HG03139 (cell line): ENCODE data around the gene C12orf57.

Source experiments
- ATAC-seq: cut with Tn5 transposase; IDR thresholded peaks from one replicate; pipeline ENCODE4 v1.9.1; 2021; ENCODE audit not compliant: unreplicated experiment

C12orf57 gene

DNA sequence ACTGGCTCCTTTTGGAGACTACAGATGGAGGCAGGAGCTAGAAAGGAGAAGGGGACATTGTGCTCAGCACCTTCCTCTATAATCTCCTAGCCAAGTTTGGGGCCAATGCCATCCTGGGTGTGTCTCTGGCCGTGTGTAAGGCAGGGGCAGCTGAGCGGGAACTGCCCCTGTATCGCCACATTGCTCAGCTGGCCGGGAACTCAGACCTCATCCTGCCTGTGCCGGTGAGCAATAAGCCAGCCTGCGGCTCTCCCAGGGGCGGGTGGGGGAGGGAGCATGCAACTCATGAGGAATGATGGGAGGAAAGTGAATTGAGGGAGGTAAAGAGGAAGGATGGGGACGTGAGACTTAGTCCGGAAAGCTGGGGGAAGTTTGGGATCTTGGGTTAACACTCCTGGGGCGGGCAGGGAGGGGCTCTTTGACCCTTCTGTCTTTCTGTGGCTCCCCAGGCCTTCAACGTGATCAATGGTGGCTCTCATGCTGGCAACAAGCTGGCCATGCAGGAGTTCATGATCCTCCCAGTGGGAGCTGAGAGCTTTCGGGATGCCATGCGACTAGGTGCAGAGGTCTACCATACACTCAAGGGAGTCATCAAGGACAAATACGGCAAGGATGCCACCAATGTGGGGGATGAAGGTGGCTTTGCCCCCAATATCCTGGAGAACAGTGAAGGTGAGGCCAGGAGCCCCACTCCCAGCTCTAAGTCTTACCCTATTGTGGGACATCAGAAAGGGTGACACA, 26.2 kb upstream of the C12orf57 start:
- no peak for ATAC-seq

DNA sequence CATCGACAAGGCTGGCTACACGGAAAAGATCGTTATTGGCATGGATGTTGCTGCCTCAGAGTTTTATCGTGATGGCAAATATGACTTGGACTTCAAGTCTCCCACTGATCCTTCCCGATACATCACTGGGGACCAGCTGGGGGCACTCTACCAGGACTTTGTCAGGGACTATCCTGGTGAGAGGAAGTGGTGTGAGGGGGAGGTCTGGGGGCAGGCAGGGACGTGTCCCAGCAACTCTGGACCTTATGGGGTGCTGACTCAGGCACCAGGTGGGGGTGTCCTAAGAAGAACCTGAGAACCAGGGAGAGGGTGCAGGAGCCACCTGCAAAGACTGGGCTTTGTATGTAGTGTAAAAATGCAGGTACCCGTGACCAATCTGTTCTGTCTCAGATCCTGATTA, 24.2 kb upstream of the C12orf57 start:
- ATAC-seq = no peak

DNA sequence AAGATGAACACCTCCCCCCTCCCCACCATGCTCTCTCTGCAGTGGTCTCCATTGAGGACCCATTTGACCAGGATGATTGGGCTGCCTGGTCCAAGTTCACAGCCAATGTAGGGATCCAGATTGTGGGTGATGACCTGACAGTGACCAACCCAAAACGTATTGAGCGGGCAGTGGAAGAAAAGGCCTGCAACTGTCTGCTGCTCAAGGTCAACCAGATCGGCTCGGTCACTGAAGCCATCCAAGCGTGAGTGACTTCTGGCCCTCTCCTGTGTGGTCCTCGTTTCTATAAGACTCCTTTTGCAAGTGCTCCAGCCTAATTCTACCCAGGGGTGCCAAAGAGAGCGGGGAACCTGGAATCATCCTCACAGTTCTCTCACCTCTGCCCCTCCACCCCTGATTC, 22.3 kb upstream of the C12orf57 start:
- no peak for ATAC-seq

DNA sequence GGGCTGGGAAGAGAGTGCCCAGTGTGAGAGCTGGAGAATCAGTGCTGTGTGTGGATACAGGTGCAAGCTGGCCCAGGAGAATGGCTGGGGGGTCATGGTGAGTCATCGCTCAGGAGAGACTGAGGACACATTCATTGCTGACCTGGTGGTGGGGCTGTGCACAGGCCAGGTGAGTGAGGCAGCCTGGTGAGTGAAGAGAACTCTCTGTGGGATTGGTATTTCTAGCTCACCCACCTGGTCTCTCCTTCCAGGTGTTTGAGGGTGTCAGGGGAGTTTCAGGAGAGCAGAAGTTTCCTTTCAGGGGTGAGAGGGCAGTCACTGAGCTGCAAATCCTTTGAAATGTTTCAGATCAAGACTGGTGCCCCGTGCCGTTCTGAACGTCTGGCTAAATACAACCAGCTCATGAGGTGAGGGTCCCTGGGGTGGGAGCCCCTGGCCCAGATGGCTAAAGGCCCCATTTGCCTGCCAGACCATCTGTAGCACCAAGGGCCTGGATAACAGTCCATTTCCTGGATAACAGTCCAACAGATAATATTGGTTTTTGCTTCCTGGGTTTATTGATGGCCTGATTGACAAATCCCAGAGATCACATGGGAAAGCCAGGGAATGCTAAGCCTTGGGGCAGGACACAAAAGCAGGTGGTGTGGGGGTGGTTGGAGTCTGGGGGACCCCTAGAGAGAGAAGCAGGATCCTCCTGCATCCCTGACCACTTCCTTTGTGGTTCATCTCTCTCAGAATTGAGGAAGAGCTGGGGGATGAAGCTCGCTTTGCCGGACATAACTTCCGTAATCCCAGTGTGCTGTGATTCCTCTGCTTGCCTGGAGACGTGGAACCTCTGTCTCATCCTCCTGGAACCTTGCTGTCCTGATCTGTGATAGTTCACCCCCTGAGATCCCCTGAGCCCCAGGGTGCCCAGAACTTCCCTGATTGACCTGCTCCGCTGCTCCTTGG, 21.6 kb upstream of the C12orf57 start:
- ATAC-seq = no peak

DNA sequence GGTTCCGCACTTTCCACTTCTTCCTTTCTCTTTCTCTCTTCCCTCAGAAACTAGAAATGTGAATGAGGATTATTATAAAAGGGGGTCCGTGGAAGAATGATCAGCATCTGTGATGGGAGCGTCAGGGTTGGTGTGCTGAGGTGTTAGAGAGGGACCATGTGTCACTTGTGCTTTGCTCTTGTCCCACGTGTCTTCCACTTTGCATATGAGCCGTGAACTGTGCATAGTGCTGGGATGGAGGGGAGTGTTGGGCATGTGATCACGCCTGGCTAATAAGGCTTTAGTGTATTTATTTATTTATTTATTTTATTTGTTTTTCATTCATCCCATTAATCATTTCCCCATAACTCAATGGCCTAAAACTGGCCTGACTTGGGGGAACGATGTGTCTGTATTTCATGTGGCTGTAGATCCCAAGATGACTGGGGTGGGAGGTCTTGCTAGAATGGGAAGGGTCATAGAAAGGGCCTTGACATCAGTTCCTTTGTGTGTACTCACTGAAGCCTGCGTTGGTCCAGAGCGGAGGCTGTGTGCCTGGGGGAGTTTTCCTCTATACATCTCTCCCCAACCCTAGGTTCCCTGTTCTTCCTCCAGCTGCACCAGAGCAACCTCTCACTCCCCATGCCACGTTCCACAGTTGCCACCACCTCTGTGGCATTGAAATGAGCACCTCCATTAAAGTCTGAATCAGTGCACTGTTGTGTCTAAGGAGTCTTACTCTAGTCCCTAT, 20.7 kb upstream of the C12orf57 start:
- ATAC-seq = no peak

DNA sequence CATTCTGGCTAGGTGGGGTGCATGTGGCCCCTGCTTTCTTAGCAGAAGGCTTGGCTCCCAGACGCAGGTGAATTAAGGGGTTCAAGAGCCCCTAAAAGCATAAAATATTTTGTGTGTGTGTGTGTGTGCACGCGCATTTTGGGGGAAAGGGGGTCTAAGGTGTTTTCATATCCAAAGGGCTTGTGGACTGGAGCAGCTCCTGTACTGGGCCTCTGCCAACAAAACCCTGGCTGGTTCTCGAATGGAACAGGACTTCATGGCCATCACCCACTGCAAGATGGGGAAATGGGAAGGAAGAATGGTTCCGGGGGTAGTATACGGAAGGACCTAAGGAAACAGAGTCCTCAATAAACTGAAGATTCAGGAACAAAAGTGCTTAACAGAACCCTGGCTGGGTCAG, 20.0 kb upstream of the C12orf57 start:
- ATAC-seq = no peak

DNA sequence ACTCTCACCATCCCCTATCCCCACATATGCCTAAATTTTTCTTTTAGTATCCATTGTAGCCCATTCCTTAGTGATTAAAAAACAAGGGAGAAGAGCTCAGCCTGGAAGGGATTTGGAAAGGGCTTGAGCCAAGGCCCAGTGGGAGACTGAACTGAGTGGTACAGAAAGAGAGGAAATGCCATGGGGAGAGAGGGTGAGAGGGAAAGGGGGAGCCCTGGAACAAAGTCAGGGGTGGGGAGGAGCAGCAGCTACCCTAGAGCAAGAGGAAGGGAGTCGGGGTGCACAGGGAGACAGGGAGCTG, 18.6 kb upstream of the C12orf57 start:
- ATAC-seq = no peak

DNA sequence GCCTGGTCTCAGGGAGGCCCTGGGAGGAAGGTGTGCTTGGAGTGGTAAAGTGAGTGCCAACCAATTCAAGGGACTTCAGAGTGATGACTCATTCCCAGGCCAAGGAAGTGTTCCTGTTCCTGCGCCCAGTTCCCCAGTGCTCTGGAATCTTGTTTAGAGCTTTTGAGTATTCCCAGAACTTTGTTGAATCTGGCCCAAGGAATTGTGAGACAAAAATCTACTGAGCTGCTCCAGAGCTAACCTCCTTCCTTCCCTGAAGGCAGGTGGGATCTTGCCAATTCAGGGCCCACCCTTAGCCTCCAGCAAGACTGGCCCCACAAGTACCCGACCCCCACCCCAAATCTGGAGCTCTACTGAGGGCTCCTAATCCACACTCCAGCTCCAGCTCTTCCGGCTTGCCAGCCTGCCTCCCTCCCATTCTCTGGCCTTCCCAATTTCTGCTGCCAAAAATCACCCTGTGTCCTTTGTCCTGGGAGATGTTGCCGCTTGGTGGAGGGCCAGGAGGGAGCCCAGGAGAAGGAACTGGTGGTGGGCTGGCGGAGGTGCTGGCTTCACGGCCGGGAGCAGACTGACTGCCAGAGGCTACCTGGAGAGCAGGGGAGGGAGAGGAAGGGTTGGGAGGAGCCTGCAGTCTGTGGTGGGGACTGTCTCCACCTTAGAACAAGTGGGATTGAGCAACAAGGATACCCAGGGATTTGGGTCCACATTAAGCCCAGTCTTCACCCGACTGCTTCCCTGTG, 18.1 kb upstream of the C12orf57 start:
- no peak for ATAC-seq

DNA sequence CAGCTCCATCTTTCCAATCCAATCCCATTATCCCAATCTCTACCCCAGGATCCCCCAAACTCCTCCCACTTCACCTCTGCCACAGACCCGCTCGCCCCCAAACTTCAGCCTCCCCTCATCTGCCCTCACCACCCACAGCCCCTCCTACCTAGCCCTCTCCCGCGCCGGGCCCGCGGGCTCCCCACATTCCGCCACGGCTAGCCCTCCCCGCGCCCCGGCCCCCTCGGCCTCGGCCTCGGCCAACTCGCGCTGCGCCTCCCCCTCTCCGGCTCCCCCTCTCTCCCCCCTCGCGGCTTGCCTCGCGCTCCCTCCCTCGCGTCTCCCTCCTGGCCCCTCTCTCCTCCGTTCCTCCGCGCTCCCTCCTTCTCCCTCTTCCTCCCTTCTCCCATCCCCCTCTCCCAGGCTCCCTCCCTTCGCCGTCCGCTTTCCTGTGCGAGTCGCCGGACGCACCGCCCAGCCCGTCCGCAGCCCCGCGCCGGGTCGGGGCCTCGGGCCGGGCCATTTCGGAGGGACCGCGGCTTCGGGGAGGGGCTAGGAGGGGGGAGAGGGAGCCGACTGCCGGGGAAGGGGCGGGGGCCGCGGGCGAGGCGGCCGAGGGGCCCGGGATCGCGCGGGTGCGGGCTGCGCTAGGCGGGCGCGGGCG, 16.3 kb upstream of the C12orf57 start, which contains the start of gene ATN1:
TSS of gene ATN1 (plus strand) at position 581 of the 643 bp plus-strand sequence. CDS start 6,043 bp downstream, outside the sequence.
- ATAC-seq = no peak

DNA sequence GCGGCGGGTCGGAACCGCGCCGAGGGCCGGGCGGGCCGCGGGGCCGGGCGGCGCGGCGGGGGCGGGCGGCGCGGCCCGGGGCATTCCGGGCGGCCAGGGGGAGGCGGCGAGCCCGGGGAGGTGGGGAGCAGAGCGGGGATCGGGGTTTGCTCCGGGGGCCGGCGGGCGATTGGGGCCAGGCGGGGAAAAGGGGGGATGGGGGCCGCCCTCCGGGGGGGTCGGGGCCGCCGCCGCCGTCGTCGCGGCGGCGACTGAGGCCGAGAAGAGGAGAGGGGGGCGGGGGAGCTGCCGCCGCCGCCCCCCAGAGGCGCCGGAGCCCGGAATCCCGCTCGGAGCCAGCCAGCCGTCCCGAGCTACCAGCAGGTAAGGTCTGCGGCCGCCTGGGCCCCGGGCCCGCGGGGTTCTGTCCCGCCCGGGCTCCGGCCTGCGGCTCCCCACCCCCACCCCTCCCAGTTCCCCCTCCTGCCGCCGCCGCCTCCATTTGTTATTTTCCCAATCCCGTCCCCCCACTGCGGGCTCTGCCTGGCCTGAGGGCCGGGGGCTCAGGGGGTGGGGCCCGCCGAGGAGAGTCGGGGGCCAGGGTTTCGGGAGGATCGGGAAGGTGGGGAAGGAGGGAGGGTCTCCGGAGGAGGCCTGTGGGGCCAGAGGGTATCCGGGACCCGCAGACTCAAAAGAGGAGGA, 15.7 kb upstream of the C12orf57 start:
- ATAC-seq = no peak

DNA sequence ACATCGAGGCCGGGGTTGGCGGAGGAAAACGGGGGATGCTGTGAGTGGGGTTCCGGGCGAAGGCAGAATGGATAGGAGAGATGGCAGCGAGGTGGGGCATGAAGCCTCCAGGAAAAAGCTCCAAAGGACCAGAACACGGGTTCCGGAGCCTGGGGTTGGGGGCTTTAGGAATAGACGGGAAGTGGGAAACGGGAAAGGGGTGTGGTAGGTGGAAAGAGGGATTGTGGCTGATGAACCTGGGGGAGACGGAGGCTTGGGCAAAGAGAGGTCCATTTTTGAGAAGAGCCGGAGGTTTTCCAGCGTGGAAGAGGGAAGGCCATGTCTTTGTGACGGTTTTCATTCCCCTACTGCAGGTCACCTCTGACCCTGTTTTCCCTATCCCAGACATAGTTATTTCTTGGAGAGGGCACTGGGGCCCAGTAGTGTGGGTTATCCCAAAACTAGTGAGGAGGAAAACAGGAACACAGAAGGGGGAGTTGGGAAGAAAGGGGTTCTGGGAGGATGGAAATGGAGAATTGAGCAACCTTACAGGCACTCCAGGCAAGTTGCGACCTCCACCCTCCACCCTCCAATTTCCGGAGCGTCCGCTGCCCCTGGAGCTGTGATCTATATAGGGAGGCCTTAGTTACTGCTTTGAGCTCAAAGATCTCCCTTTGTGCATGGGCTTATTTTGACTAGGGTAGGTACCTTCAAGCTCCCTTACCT, 15.0 kb upstream of the C12orf57 start:
- ATAC-seq = no peak

DNA sequence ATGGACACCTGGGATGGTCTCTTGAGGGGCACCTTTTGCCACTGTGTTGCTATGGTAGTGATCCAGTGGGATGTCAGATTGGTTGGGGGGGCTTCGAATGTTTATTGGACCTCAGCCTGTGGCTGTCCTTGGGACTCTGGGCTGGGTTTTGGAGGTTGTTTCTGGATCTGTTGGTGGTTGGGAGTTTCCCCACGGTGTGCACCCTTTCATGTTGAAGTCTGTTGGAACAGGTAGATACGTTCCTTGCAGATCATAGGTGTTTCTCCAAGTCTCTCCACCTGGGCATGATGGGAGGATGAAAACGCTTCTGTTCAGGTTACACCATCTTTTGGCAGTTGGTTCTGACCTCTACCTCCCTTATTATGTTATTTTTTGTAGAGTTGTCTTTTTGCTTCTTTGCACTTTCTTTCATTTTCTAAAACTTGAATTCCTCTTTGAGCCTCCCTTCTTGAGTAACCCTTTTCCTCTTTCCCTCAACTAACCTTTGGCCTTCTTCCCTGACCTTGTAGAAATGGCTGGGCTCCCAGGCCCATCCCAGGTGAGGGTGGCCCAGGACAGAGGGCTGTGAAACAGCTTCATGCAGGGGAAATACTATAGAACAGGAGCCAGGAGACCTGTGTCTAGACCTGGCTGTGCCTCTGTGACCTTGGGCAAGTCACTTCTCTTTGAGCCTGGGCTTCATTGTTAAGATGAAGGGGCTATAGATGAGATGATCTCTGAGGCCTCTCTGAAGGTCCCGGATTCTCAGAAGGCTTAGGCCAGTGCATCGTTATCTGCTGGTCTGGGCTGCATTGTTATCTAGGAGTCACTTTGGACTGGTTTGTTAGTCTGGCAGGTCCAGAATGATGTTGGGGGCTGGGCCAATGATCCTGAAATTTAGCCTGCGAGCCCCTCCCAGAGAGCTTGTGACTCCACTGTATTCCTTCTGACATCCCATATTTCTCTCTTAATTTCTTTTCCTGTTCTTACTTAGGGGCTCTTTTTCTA, 14.1 kb upstream of the C12orf57 start:
- no peak for ATAC-seq

DNA sequence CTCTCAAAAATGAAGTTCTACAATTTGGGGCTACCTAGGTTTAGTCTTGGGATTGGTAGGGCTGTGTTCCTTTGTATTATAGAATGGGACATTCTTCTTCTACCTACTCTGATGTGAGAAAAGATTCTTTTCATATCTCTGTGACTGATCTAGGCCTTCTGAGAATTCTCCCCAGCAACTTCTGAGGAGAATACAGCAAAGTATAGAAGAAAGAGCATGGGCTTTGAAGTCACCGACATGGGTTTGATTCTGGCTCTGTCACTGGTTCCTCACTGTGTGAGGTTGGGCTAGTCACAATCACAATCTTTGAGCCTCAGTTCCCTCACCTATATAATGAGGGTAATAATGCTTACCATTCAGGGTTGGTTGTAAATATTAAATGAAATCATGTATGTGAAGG, 11.1 kb upstream of the C12orf57 start:
- ATAC-seq = no peak

DNA sequence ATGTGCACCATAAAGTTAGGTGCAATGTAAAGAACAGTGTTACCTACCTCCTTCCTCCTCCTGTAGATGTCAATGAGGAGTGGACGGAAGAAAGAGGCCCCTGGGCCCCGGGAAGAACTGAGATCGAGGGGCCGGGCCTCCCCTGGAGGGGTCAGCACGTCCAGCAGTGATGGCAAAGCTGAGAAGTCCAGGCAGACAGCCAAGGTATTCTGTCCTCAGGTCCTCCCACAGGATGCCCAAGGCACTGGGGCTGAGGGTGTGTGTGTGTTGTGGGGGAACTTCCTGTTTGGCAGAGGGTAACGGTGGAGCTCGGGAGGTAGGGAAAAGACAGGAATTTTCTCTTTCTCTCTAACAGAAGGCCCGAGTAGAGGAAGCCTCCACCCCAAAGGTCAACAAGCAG, 9.7 kb upstream of the C12orf57 start:
- ATAC-seq = no peak

DNA sequence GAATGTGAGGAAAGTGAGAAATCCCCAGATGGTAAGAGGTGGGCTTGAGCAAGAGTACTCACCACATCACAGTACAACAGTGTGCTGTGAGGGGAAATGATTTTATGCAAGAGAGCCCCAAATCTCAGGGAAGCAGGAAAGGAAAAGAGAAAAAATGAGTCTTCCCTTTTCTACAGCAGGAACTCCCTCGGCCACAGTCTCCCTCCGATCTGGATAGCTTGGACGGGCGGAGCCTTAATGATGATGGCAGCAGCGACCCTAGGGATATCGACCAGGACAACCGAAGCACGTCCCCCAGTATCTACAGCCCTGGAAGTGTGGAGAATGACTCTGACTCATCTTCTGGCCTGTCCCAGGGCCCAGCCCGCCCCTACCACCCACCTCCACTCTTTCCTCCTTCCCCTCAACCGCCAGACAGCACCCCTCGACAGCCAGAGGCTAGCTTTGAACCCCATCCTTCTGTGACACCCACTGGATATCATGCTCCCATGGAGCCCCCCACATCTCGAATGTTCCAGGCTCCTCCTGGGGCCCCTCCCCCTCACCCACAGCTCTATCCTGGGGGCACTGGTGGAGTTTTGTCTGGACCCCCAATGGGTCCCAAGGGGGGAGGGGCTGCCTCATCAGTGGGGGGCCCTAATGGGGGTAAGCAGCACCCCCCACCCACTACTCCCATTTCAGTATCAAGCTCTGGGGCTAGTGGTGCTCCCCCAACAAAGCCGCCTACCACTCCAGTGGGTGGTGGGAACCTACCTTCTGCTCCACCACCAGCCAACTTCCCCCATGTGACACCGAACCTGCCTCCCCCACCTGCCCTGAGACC, 8.2 kb upstream of the C12orf57 start:
- ATAC-seq = no peak

DNA sequence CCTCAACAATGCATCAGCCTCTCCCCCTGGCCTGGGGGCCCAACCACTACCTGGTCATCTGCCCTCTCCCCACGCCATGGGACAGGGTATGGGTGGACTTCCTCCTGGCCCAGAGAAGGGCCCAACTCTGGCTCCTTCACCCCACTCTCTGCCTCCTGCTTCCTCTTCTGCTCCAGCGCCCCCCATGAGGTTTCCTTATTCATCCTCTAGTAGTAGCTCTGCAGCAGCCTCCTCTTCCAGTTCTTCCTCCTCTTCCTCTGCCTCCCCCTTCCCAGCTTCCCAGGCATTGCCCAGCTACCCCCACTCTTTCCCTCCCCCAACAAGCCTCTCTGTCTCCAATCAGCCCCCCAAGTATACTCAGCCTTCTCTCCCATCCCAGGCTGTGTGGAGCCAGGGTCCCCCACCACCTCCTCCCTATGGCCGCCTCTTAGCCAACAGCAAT, 7.6 kb upstream of the C12orf57 start:
- no peak for ATAC-seq
